Measurements from ENCODE around the gene DUSP15. TPM values are rescaled to one million over a fixed set of nuclear protein-coding genes. Genes with fewer than 3 reads are reported as not detected.

Gene DUSP15
- total and polyA plus RNA-seq, 5 donors from 2014 or later, result not detected

- no peak for DNase-seq
- no peak overlapping the region for H3K4me3 ChIP-seq (ENCODE audit: low read depth, low read length)
- no peak overlapping the region for H3K27ac ChIP-seq (ENCODE audit: insufficient read depth, low read length, poor library complexity, severe bottlenecking)
- H3K4me1 ChIP-seq (ENCODE audit: control insufficient read depth, insufficient read depth, low read length, poor library complexity, severe bottlenecking), result no peaks in the 10 kb centered on the region
- H3K9me3 Mint-ChIP-seq, result no peaks in the 10 kb centered on the region
- H3K27me3 ChIP-seq (ENCODE audit: control insufficient read depth, insufficient read depth, low read length), result peaks cover 2% of the 10 kb centered on the region
- no peak overlapping the region for H3K4me3 Mint-ChIP-seq
- peaks cover 14% of the 10 kb centered on the region for H3K27me3 Mint-ChIP-seq
- peak overlapping the region in 1 of 3 donors; percentile 32 for H3K27ac Mint-ChIP-seq
- H3K36me3 ChIP-seq (ENCODE audit: control insufficient read depth, insufficient read depth, low read length), result no peaks in the 10 kb centered on the region
- no peaks in the 10 kb centered on the region for H3K36me3 Mint-ChIP-seq
- no peaks in the 10 kb centered on the region for H3K9me3 ChIP-seq (ENCODE audit: control insufficient read depth in 2 of 2, low read length in 2 of 2)
- no peak for ATAC-seq (ENCODE audit: low read depth in 2 of 2)
- H3K4me1 Mint-ChIP-seq, result no peaks in the 10 kb centered on the region
Measured at GRCh38 chr20:31913431-31914157, 43.3 kb upstream of the DUSP15 start.

- H3K27ac Mint-ChIP-seq, result no peak overlapping the region
- no peaks in the 10 kb centered on the region for H3K36me3 ChIP-seq (ENCODE audit: control insufficient read depth, insufficient read depth, low read length)
- ATAC-seq (ENCODE audit: low read depth in 2 of 2) (no peak), DNase-seq (no peak)
- no peaks in the 10 kb centered on the region for H3K9me3 Mint-ChIP-seq
- H3K4me3 ChIP-seq (ENCODE audit: low read depth, low read length), result no peak overlapping the region
- peaks cover 8% of the 10 kb centered on the region for H3K27me3 Mint-ChIP-seq
- no peaks in the 10 kb centered on the region for H3K27me3 ChIP-seq (ENCODE audit: control insufficient read depth, insufficient read depth, low read length)
- H3K9me3 ChIP-seq (ENCODE audit: control insufficient read depth in 2 of 2, low read length in 2 of 2), result no peaks in the 10 kb centered on the region
- no peaks in the 10 kb centered on the region for H3K4me1 ChIP-seq (ENCODE audit: control insufficient read depth, insufficient read depth, low read length, poor library complexity, severe bottlenecking)
- H3K4me3 Mint-ChIP-seq, result no peak overlapping the region
- no peaks in the 10 kb centered on the region for H3K36me3 Mint-ChIP-seq
- no peaks in the 10 kb centered on the region for H3K4me1 Mint-ChIP-seq
- no peak overlapping the region for H3K27ac ChIP-seq (ENCODE audit: insufficient read depth, low read length, poor library complexity, severe bottlenecking)
Measured at GRCh38 chr20:31910071-31910803, 39.9 kb upstream of the DUSP15 start.

GRCh38 chr20:31909253-31910070 is 39.1 kb upstream of the DUSP15 start:
- no peak overlapping the region for H3K27ac ChIP-seq (ENCODE audit: insufficient read depth, low read length, poor library complexity, severe bottlenecking)
- H3K27ac Mint-ChIP-seq, result no peak overlapping the region
- no peaks in the 10 kb centered on the region for H3K36me3 ChIP-seq (ENCODE audit: control insufficient read depth, insufficient read depth, low read length)
- H3K27me3 ChIP-seq (ENCODE audit: control insufficient read depth, insufficient read depth, low read length), result no peaks in the 10 kb centered on the region
- H3K9me3 Mint-ChIP-seq, result no peaks in the 10 kb centered on the region
- H3K4me3 ChIP-seq (ENCODE audit: low read depth, low read length), result no peak overlapping the region
- peaks cover 10% of the 10 kb centered on the region for H3K27me3 Mint-ChIP-seq
- ATAC-seq (ENCODE audit: low read depth in 2 of 2), result no peak
- no peaks in the 10 kb centered on the region for H3K36me3 Mint-ChIP-seq
- H3K9me3 ChIP-seq (ENCODE audit: control insufficient read depth in 2 of 2, low read length in 2 of 2), result no peaks in the 10 kb centered on the region
- no peaks in the 10 kb centered on the region for H3K4me1 Mint-ChIP-seq
- H3K4me3 Mint-ChIP-seq, result no peak overlapping the region
- no peaks in the 10 kb centered on the region for H3K4me1 ChIP-seq (ENCODE audit: control insufficient read depth, insufficient read depth, low read length, poor library complexity, severe bottlenecking)
- no peak for DNase-seq

- no peaks in the 10 kb centered on the region for H3K4me1 Mint-ChIP-seq
- H3K4me3 ChIP-seq (ENCODE audit: low read depth, low read length), result no peak overlapping the region
- H3K36me3 Mint-ChIP-seq, result no peaks in the 10 kb centered on the region
- no peaks in the 10 kb centered on the region for H3K4me1 ChIP-seq (ENCODE audit: control insufficient read depth, insufficient read depth, low read length, poor library complexity, severe bottlenecking)
- H3K4me3 Mint-ChIP-seq, result no peak overlapping the region
- no peaks in the 10 kb centered on the region for H3K9me3 Mint-ChIP-seq
- no peak overlapping the region for H3K27ac ChIP-seq (ENCODE audit: insufficient read depth, low read length, poor library complexity, severe bottlenecking)
- peaks cover 10% of the 10 kb centered on the region for H3K27me3 Mint-ChIP-seq
- no peaks in the 10 kb centered on the region for H3K27me3 ChIP-seq (ENCODE audit: control insufficient read depth, insufficient read depth, low read length)
- no peak for DNase-seq
- no peaks in the 10 kb centered on the region for H3K9me3 ChIP-seq (ENCODE audit: control insufficient read depth in 2 of 2, low read length in 2 of 2)
- H3K36me3 ChIP-seq (ENCODE audit: control insufficient read depth, insufficient read depth, low read length), result no peaks in the 10 kb centered on the region
- no peak for ATAC-seq (ENCODE audit: low read depth in 2 of 2)
- no peak overlapping the region for H3K27ac Mint-ChIP-seq
Measured at GRCh38 chr20:31908424-31908823, 38.1 kb upstream of the DUSP15 start.

- Histone ChIP-seq H3K27ac (ENCODE audit: insufficient read depth, low read length, poor library complexity, severe bottlenecking) (no peak overlapping the region), H3K4me3 (ENCODE audit: low read depth, low read length) (no peak overlapping the region), H3K36me3 (ENCODE audit: control insufficient read depth, insufficient read depth, low read length) (no peaks in the 10 kb centered on the region), H3K27me3 (ENCODE audit: control insufficient read depth, insufficient read depth, low read length) (no peaks in the 10 kb centered on the region), H3K4me1 (ENCODE audit: control insufficient read depth, insufficient read depth, low read length, poor library complexity, severe bottlenecking) (no peaks in the 10 kb centered on the region), H3K9me3 (ENCODE audit: control insufficient read depth in 2 of 2, low read length in 2 of 2) (no peaks in the 10 kb centered on the region)
- Mint-ChIP-seq H3K36me3 (no peaks in the 10 kb centered on the region), H3K4me1 (no peaks in the 10 kb centered on the region), H3K4me3 (no peak overlapping the region), H3K27me3 (peaks cover 14% of the 10 kb centered on the region), H3K27ac (no peak overlapping the region), H3K9me3 (no peaks in the 10 kb centered on the region)
- no peak for ATAC-seq (ENCODE audit: low read depth in 2 of 2)
- DNase-seq, result no peak
Measured at GRCh38 chr20:31908016-31908415, 37.7 kb upstream of the DUSP15 start.

GRCh38 chr20:31907046-31907445 is 36.7 kb upstream of the DUSP15 start:
- no peak overlapping the region for H3K4me3 ChIP-seq (ENCODE audit: low read depth, low read length)
- H3K27me3 ChIP-seq (ENCODE audit: control insufficient read depth, insufficient read depth, low read length), result no peaks in the 10 kb centered on the region
- H3K4me3 Mint-ChIP-seq, result no peak overlapping the region
- H3K36me3 ChIP-seq (ENCODE audit: control insufficient read depth, insufficient read depth, low read length), result no peaks in the 10 kb centered on the region
- no peak for DNase-seq
- H3K27ac ChIP-seq (ENCODE audit: insufficient read depth, low read length, poor library complexity, severe bottlenecking), result no peak overlapping the region
- no peaks in the 10 kb centered on the region for H3K4me1 Mint-ChIP-seq
- no peak for ATAC-seq (ENCODE audit: low read depth in 2 of 2)
- H3K9me3 Mint-ChIP-seq, result no peaks in the 10 kb centered on the region
- H3K36me3 Mint-ChIP-seq, result no peaks in the 10 kb centered on the region
- H3K27me3 Mint-ChIP-seq, result peaks cover 15% of the 10 kb centered on the region
- H3K9me3 ChIP-seq (ENCODE audit: control insufficient read depth in 2 of 2, low read length in 2 of 2), result no peaks in the 10 kb centered on the region
- no peaks in the 10 kb centered on the region for H3K4me1 ChIP-seq (ENCODE audit: control insufficient read depth, insufficient read depth, low read length, poor library complexity, severe bottlenecking)
- no peak overlapping the region for H3K27ac Mint-ChIP-seq

GRCh38 chr20:31906001-31906400 is 35.7 kb upstream of the DUSP15 start:
- no peaks in the 10 kb centered on the region for H3K9me3 Mint-ChIP-seq
- ATAC-seq (ENCODE audit: low read depth in 2 of 2) (no peak), DNase-seq (no peak)
- H3K36me3 Mint-ChIP-seq, result no peaks in the 10 kb centered on the region
- H3K27ac Mint-ChIP-seq, result no peak overlapping the region
- H3K4me1 Mint-ChIP-seq, result no peaks in the 10 kb centered on the region
- Histone ChIP-seq H3K27ac (ENCODE audit: insufficient read depth, low read length, poor library complexity, severe bottlenecking) (no peak overlapping the region), H3K36me3 (ENCODE audit: control insufficient read depth, insufficient read depth, low read length) (no peaks in the 10 kb centered on the region), H3K4me3 (ENCODE audit: low read depth, low read length) (no peak overlapping the region), H3K9me3 (ENCODE audit: control insufficient read depth in 2 of 2, low read length in 2 of 2) (no peaks in the 10 kb centered on the region), H3K4me1 (ENCODE audit: control insufficient read depth, insufficient read depth, low read length, poor library complexity, severe bottlenecking) (no peaks in the 10 kb centered on the region), H3K27me3 (ENCODE audit: control insufficient read depth, insufficient read depth, low read length) (no peaks in the 10 kb centered on the region)
- H3K27me3 Mint-ChIP-seq, result peaks cover 15% of the 10 kb centered on the region
- no peak overlapping the region for H3K4me3 Mint-ChIP-seq

All from CD4-positive, CD25-positive, alpha-beta regulatory T cell (primary cell).